ENCODE results near the gene ASB2.

The ASB2 gene

GRCh38 chr14:93977790-93978581, 1.6 kb upstream of the ASB2 start:
- peak; percentile 89 for DNase-seq

GRCh38 chr14:93977171-93977570, 801 bp upstream of the ASB2 start:
- DNase-seq = no peak

- DNase-seq = no peak
Observed at GRCh38 chr14:93975791-93976476, 436 bp downstream of the ASB2 start.

- no peak for DNase-seq
Observed at GRCh38 chr14:93974833-93975232, 1.5 kb downstream of the ASB2 start.

- no peak for DNase-seq
Observed at GRCh38 chr14:93974299-93974698, 2.1 kb downstream of the ASB2 start.

GRCh38 chr14:93973607-93974006, 2.8 kb downstream of the ASB2 start:
- no peak for DNase-seq

- DNase-seq = no peak
Observed at GRCh38 chr14:93972618-93973205, 3.7 kb downstream of the ASB2 start.

GRCh38 chr14:93971635-93972027, 4.7 kb downstream of the ASB2 start:
- DNase-seq = no peak

GRCh38 chr14:93970965-93971634, 5.3 kb downstream of the ASB2 start:
- DNase-seq = peak; percentile 31

- DNase-seq = peak; percentile 65
Observed at GRCh38 chr14:93970585-93970964, 5.8 kb downstream of the ASB2 start.

- DNase-seq = no peak
Observed at GRCh38 chr14:93969082-93969828, 7.1 kb downstream of the ASB2 start.

GRCh38 chr14:93967637-93968250, 8.6 kb downstream of the ASB2 start:
- no peak for DNase-seq

- no peak for DNase-seq
Observed at GRCh38 chr14:93965946-93966474, 10.4 kb downstream of the ASB2 start.

GRCh38 chr14:93965287-93965821, 11.0 kb downstream of the ASB2 start:
- no peak for DNase-seq

- no peak for DNase-seq
Observed at GRCh38 chr14:93964820-93965286, 11.5 kb downstream of the ASB2 start.

GRCh38 chr14:93964281-93964680, 12.1 kb downstream of the ASB2 start:
- no peak for DNase-seq

GRCh38 chr14:93963692-93964091, 12.7 kb downstream of the ASB2 start:
- DNase-seq = no peak

- peak; percentile 65 for DNase-seq
Observed at GRCh38 chr14:93962701-93963601, 13.4 kb downstream of the ASB2 start.

- DNase-seq = no peak
Observed at GRCh38 chr14:93961620-93962019, 14.8 kb downstream of the ASB2 start.

- DNase-seq = no peak
Observed at GRCh38 chr14:93960774-93961438, 15.5 kb downstream of the ASB2 start.

All from central memory CD4-positive, alpha-beta T cell (primary cell).